Tibial nerve (tissue), 3 donors: ENCODE data around the gene CDCP1.

ENCODE experiments used
- POLR2A ChIP-seq, 2 donors: fragments of 450-650 bp; IDR thresholded peaks; one replicate each; pipeline ENCODE4 v1.6.1; 2017; ENCODE audit warnings: antibody characterized with exemption in 2 of 2, mild to moderate bottlenecking in 2 of 2, moderate library complexity in 2 of 2
- TF ChIP-seq, protein P1 (sequence below), 5 experiments: fragments of 200-600 bp in 3 of 5; fragments of 450-650 bp in 2 of 5; sonication (generic) in 3 of 5; IDR thresholded peaks; one replicate each; pipeline ENCODE4 v1.5.1; 2016 to 2019; ENCODE audit warnings: antibody characterized with exemption in 5 of 5, mild to moderate bottlenecking in 3 of 5, moderate library complexity in 2 of 5

DNA sequence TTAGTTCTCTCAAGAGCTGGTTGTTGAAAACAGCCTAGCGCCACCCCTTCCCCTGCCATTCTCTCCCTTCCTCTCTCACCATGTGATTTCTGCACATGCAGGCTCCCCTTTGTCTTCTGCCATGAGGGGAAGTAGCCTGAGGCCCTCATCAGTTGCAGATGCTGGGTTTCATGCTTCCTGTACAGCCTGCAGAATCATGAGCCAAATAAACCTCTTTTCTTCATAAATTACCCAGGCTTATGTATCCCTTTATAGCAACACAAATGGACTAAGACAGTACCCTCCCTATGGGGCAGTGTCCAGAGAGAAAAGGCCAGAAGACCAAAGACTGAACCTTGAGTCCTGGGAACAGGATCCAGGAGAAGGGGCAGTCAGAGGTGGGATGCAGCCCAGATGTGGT is 65.4 kb downstream of the CDCP1 start:
- TF ChIP-seq, protein P1, sequence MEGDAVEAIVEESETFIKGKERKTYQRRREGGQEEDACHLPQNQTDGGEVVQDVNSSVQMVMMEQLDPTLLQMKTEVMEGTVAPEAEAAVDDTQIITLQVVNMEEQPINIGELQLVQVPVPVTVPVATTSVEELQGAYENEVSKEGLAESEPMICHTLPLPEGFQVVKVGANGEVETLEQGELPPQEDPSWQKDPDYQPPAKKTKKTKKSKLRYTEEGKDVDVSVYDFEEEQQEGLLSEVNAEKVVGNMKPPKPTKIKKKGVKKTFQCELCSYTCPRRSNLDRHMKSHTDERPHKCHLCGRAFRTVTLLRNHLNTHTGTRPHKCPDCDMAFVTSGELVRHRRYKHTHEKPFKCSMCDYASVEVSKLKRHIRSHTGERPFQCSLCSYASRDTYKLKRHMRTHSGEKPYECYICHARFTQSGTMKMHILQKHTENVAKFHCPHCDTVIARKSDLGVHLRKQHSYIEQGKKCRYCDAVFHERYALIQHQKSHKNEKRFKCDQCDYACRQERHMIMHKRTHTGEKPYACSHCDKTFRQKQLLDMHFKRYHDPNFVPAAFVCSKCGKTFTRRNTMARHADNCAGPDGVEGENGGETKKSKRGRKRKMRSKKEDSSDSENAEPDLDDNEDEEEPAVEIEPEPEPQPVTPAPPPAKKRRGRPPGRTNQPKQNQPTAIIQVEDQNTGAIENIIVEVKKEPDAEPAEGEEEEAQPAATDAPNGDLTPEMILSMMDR (IDR thresholded peaks at IDR 0.05): no peak
- TF ChIP-seq POLR2A (IDR thresholded peaks at IDR 0.05): no peak
